NT2/D1 (cell line): ENCODE measurements around the gene KAT5.
"Not testable (repeated sequence)": the region's sequence is repeated elsewhere in the genome, so short reads cannot be mapped to it uniquely, and the experiment has no call there.

Source experiments
- DNase-seq: peaks from one replicate; pipeline ENCODE4 v3.0.0-alpha.2; 2011; ENCODE audit warnings: low read depth, low spot score
- H3K27me3 ChIP-seq: 2 replicates; pipeline ENCODE4 v1.6.0; 2011; ENCODE audit warnings: mild to moderate bottlenecking; ENCODE audit not compliant: insufficient read length, insufficient read depth
- H3K36me3 ChIP-seq: 2 replicates; pipeline ENCODE4 v1.6.1; 2011; ENCODE audit warnings: mild to moderate bottlenecking, low read length, mixed read lengths; ENCODE audit not compliant: insufficient read depth, insufficient read length
- H3K4me1 ChIP-seq: 2 replicates; pipeline ENCODE4 v1.5.1; 2011; ENCODE audit not compliant: insufficient read depth, insufficient read length
- H3K4me3 ChIP-seq: 2 replicates; pipeline ENCODE4 v1.5.1; 2011; ENCODE audit warnings: low read depth; ENCODE audit not compliant: insufficient read length
- H3K9ac ChIP-seq: 2 replicates; pipeline ENCODE4 v1.6.0; 2011; ENCODE audit warnings: low read depth; ENCODE audit not compliant: insufficient read length
- H3K9me3 ChIP-seq: 2 replicates; pipeline ENCODE4 v1.5.1; 2011; ENCODE audit warnings: mild to moderate bottlenecking, low read length; ENCODE audit not compliant: insufficient read depth
- SUZ12 ChIP-seq: IDR thresholded peaks from 2 replicates; pipeline ENCODE4 v1.6.1; 2011; ENCODE audit not compliant: insufficient read length, insufficient read depth; ENCODE audit errors: extremely low read depth
- YY1 ChIP-seq: IDR thresholded peaks from 2 replicates; pipeline ENCODE4 v1.6.1; 2011; ENCODE audit not compliant: insufficient read length, insufficient read depth
- ZNF274 ChIP-seq: IDR thresholded peaks from 2 replicates; pipeline ENCODE4 v1.6.1; 2011; ENCODE audit warnings: mild to moderate bottlenecking, low read depth, low read length

KAT5 gene

DNA sequence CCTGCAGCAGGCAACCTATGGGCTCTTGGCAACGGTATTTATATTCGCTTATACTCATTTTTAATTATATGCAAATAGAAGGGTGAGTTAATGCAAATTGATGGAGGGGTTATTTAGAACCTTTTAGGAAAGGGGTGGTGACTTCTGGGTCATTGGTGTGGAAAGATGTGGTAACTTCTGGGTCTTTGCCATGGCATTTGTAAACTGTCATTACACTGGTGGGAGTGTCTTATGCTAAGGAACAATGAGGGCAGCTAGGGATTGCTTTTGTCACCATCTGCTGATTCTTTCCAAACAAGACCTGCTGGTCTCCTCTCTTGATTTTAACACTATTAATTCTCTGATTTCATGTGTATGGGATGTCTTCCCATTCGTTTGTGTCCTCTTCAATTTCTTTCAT lies 11.7 kb upstream of the KAT5 start:
- H3K36me3 ChIP-seq: no peaks in the 10 kb centered on the region
- no peak for DNase-seq
- no peak overlapping the region for H3K4me3 ChIP-seq
- H3K4me1 ChIP-seq: no peaks in the 10 kb centered on the region
- H3K27me3 ChIP-seq: no peaks in the 10 kb centered on the region
- H3K9ac ChIP-seq: no peak overlapping the region
- peaks cover 8% of the 10 kb centered on the region for H3K9me3 ChIP-seq
- no peak for TF ChIP-seq ZNF274
- no peak for TF ChIP-seq YY1
- TF ChIP-seq SUZ12: no peak

DNA sequence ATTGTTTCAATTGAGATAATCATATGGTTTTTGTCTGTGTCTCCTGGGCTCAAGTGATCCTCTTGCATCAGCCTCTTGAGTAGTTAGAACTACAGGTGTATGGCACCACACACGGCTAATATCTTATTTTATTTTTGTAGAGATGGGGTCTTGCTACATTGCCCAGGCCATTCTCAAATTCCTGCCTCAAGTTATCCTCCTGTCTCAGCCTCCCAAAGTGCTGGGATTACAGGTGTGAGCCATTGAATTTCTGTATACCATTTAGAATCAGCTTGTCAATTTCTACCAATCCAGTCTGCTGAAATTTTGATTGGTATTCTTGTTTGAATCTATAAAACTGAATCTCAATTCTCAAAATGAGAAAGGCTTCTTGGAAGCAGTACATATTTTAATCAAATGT lies 10.4 kb upstream of the KAT5 start:
- Histone ChIP-seq H3K9ac (no peak overlapping the region), H3K36me3 (no peaks in the 10 kb centered on the region), H3K27me3 (no peaks in the 10 kb centered on the region), H3K9me3 (peaks cover 8% of the 10 kb centered on the region), H3K4me1 (no peaks in the 10 kb centered on the region), H3K4me3 (no peak overlapping the region)
- DNase-seq: no peak
- TF ChIP-seq SUZ12 (no peak), YY1 (no peak), ZNF274 (no peak)

DNA sequence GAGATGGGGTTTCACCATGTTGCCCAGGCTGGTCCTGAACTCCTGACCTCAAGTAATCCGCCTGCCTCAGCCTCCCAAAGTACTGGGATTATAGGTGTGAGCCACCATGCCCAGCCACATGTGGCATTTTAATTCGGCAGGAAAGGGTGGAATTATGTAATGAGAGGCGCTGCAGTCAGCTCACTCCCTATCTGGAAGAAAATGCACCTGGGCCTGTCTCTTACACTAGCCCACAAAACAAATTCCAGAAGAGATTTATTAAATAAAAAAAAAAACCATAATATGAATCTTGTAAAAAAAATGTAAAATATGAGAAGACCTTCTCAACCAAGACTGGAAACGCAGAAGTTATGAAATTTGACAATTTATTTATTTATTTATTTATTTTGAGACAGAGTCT lies 8.2 kb upstream of the KAT5 start:
- Histone ChIP-seq H3K27me3 (peaks cover 11% of the 10 kb centered on the region), H3K9me3 (peaks cover 17% of the 10 kb centered on the region), H3K4me3 (no peak overlapping the region), H3K4me1 (no peaks in the 10 kb centered on the region), H3K36me3 (no peaks in the 10 kb centered on the region), H3K9ac (no peak overlapping the region)
- no peak for DNase-seq
- no peak for TF ChIP-seq SUZ12
- TF ChIP-seq YY1: no peak
- TF ChIP-seq ZNF274: no peak

DNA sequence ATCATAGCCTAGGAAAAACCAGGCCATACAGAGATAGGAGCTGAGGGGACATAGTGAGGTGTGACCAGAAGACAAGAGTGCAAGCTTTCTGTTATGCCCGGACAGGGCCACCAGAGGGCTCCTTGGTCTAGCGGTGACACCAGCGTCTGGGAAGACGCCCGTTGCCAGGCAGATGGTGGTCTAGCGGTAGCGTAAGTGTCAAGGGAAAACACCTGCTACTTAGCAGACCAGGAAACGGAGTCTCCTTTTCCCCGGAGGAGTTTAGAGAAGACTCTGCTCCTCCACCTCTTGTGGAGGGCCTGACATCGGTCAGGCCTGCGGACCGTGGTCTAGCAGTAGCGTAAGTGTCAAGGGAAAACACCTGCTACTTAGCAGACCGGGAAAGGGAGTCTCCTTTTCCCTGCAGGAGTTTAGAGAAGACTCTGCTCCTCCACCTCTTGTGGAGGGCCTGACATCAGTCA lies 5.7 kb upstream of the KAT5 start:
- DNase-seq, H3K36me3 ChIP-seq, H3K4me3 ChIP-seq, H3K4me1 ChIP-seq, H3K9me3 ChIP-seq, H3K9ac ChIP-seq: not testable (repeated sequence)
- peaks cover 11% of the 10 kb centered on the region for H3K27me3 ChIP-seq

DNA sequence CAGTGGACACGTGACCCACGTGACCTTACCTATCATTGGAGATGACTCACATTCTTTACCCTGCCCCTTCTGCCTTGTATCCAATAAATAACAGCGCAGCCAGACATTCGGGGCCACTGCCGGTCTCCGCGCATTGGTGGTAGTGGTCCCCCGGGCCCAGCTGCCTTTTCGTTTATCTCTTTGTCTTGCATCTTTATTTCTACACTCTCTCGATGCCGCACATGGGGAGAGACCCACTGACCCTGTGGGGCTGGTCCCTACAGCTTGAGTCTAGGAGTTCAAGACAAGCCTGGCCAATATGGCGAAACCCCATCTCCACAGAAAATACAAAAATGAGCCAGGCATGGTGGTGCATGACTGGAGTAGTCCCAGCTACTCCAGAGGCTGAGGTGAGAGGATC lies 5.0 kb upstream of the KAT5 start:
- not testable (repeated sequence) for H3K4me3 ChIP-seq, H3K36me3 ChIP-seq, H3K9me3 ChIP-seq, H3K4me1 ChIP-seq, DNase-seq, H3K9ac ChIP-seq
- peaks cover 11% of the 10 kb centered on the region for H3K27me3 ChIP-seq

DNA sequence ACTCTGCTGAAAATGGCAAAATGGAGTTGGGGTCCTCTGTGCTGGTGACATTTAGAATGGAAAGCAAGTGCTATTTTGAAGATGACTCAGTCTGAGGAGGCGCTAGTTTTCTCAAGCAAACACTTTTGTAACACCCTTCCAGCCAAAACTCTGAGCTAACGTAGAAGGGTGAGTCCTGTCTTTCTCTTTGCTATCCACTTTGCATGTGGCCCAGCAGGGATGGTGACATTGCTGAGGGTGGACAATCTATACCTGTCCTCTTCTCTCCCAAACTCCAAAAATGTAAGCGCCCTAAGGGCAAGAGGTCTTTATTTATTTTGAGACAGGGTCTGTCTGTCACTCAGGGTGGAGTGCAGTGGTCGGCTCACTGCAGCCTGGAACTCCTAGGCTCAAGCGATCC lies 3.6 kb upstream of the KAT5 start:
- Histone ChIP-seq H3K4me1 (peaks cover 5% of the 10 kb centered on the region), H3K9me3 (0 out of 2 replicates have a peak, but pooled peaks cover 9% of the 10 kb centered on the region), H3K36me3 (peaks cover 9% of the 10 kb centered on the region), H3K9ac (no peak overlapping the region), H3K27me3 (peaks cover 11% of the 10 kb centered on the region), H3K4me3 (no peak overlapping the region)
- no peak for TF ChIP-seq SUZ12
- no peak for TF ChIP-seq ZNF274
- TF ChIP-seq YY1: no peak
- no peak for DNase-seq

DNA sequence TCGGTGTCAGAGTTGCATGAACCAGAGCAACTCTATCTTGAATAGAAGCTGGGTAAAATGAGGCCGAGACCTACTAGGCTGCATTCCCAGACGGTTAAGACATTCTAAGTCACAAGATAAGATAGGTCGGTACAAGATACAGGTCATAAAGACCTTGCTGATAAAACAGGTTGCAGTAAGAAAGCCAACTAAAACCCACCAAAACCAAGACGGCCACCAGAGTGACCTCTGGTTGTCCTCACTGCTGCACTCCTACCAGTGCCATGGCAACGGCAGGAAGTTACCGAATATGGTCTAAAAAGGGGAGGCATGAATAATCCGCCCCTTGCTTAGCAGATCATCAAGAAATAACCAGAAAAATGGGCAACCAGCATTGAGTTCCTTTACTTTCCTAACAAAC lies 2.4 kb upstream of the KAT5 start:
- H3K36me3 ChIP-seq: peaks cover 21% of the 10 kb centered on the region
- H3K4me1 ChIP-seq: peaks cover 5% of the 10 kb centered on the region
- peaks cover 11% of the 10 kb centered on the region for H3K27me3 ChIP-seq
- TF ChIP-seq ZNF274 (no peak), YY1 (no peak), SUZ12 (no peak)
- no peak overlapping the region for H3K9ac ChIP-seq
- no peak overlapping the region for H3K4me3 ChIP-seq
- H3K9me3 ChIP-seq: 0 out of 2 replicates have a peak, but pooled peaks cover 9% of the 10 kb centered on the region
- no peak for DNase-seq

DNA sequence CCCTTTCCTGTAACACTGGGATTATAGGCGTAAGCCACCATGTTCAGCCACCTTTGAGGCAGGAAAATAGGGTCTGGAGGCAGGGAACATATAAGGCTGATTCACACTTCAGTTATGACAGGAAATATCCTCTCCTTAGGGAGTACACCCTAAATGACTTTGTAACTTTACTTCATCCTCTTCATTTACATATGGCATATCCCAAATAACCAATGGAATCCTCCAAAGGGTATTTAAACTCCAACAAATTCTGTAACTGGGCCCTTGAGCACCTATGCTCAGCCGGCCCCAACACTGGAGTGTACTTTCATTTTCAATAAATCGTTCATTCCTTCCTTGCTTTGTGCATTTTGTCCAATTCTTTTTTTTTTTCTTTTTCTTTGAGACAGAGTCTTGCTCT lies 1.6 kb upstream of the KAT5 start:
- H3K4me1 ChIP-seq: peaks cover 5% of the 10 kb centered on the region
- H3K36me3 ChIP-seq: peaks cover 28% of the 10 kb centered on the region
- H3K27me3 ChIP-seq: peaks cover 11% of the 10 kb centered on the region
- no peak for DNase-seq
- 0 out of 2 replicates have a peak, but pooled peaks cover 9% of the 10 kb centered on the region for H3K9me3 ChIP-seq
- H3K4me3 ChIP-seq: no peak overlapping the region
- H3K9ac ChIP-seq: no peak overlapping the region
- TF ChIP-seq ZNF274 (no peak), YY1 (no peak), SUZ12 (no peak)
